ENCODE measurements around the gene ZCCHC4. TPM values are rescaled to one million over a fixed set of nuclear protein-coding genes. Genes with fewer than 3 reads are reported as not detected.

ZCCHC4 gene
- total RNA-seq, 1 donor from 2014 or later: 11.2 TPM

DNA sequence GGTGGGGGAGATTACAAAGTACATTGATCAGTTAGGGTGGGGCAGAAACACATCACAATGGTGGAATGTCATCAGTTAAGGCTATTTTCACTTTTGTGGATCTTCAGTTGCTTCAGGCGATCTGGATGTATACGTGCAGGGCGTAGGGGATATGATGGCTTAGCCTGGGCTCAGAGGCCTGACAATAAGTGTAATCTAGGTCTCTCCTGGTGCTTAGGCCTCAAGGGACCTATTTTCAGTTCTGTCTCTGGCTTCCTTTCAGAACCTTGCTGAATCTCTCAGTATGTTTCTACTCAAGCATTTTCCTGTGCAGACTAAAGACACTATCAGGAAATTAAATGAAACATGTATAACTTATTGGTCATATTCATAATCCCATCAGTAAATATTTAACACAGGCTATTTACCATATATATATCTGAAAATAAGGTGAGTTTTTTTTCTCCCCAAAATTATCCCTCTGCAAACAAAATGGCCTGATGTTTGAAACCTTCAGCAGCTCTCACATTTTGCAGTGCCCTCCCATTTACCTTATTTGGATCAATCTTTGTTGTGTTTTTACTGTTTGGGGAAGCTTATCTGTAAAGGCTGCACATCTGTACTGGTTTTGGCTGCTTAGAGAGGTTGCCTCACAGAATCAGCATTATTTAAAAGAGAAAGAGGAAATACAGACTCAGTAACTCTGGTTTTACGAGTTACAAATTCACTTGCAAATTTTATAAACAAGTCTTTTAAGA, 2.3 kb upstream of the ZCCHC4 start:
- Mint-ChIP-seq H3K4me1 (ENCODE audit: unreplicated experiment) (peaks cover 12% of the 10 kb centered on the region), H3K4me3 (no peak overlapping the region), H3K27ac (peak overlapping the region; percentile 80), H3K9me3 (no peaks in the 10 kb centered on the region), H3K27me3 (no peaks in the 10 kb centered on the region), H3K36me3 (no peaks in the 10 kb centered on the region)
- TF ChIP-seq, protein P1, sequence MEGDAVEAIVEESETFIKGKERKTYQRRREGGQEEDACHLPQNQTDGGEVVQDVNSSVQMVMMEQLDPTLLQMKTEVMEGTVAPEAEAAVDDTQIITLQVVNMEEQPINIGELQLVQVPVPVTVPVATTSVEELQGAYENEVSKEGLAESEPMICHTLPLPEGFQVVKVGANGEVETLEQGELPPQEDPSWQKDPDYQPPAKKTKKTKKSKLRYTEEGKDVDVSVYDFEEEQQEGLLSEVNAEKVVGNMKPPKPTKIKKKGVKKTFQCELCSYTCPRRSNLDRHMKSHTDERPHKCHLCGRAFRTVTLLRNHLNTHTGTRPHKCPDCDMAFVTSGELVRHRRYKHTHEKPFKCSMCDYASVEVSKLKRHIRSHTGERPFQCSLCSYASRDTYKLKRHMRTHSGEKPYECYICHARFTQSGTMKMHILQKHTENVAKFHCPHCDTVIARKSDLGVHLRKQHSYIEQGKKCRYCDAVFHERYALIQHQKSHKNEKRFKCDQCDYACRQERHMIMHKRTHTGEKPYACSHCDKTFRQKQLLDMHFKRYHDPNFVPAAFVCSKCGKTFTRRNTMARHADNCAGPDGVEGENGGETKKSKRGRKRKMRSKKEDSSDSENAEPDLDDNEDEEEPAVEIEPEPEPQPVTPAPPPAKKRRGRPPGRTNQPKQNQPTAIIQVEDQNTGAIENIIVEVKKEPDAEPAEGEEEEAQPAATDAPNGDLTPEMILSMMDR (conservative IDR thresholded peaks at IDR 0.05): no peak
- DNase-seq (ENCODE audit: extremely low spot score, unreplicated experiment): no peak

DNA sequence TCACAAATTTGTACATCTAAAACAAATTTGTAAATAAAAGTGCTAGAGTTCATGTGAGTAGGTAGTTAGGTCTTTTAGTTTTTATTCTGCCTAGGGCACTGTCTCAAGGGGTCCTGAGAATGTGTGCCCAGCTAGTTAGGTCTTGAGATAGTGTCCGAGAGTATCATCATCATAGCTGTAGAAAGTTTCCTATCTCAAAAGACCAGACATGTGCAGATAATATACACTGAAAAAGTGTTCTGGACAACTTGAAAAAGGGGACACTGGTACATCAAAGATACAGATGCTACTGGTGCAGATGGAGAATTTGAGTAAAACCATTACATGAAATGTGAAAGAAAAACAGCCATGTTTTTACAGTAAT, 1.8 kb upstream of the ZCCHC4 start:
- H3K4me3 Mint-ChIP-seq: no peak overlapping the region
- no peak overlapping the region for H3K27ac Mint-ChIP-seq
- no peak for DNase-seq (ENCODE audit: extremely low spot score, unreplicated experiment)
- TF ChIP-seq, protein P1 (conservative IDR thresholded peaks at IDR 0.05): no peak
- H3K9me3 Mint-ChIP-seq: no peaks in the 10 kb centered on the region
- H3K36me3 Mint-ChIP-seq: no peaks in the 10 kb centered on the region
- peaks cover 12% of the 10 kb centered on the region for H3K4me1 Mint-ChIP-seq (ENCODE audit: unreplicated experiment)
- H3K27me3 Mint-ChIP-seq: no peaks in the 10 kb centered on the region

DNA sequence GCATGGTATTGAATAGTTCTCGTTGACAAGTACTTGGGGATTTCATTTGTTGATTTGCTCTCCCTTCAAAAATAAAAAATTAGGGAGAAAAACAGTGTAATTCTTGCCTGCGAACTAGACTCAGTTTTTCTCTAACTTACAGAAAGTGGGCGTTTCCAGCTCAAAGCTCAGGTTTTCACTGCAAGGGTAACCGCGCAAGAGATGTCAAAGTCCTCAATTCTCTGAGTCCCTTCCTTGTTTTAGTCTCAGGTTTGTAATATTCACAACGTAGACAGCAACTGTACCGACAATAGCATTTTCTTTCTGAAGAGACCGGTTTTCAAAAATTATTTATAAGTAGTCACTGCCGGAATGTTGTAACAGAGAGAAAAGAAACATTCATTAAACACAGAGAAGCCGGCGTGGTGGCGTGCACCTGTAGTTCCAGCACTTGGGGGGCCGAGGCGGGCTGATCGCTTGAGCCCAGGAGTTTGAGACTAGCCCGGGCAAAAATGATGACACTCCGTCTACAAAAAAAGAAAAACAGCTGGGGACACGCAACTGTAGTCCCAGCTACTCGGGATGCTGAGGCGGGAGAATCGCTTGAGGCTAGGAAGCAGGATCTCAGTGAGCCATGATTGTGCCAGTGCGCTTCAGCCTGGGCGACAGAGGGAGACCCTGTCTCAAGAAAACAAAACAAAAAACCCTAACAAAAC, 774 bp downstream of the ZCCHC4 start:
- H3K27ac Mint-ChIP-seq: peak overlapping the region; percentile 96
- H3K4me1 Mint-ChIP-seq (ENCODE audit: unreplicated experiment): peaks cover 12% of the 10 kb centered on the region
- H3K27me3 Mint-ChIP-seq: no peaks in the 10 kb centered on the region
- peak overlapping the region; percentile 99 for H3K4me3 Mint-ChIP-seq
- H3K9me3 Mint-ChIP-seq: no peaks in the 10 kb centered on the region
- no peak for DNase-seq (ENCODE audit: extremely low spot score, unreplicated experiment)
- TF ChIP-seq, protein P1 (conservative IDR thresholded peaks at IDR 0.05): no peak
- peaks cover 8% of the 10 kb centered on the region for H3K36me3 Mint-ChIP-seq

DNA sequence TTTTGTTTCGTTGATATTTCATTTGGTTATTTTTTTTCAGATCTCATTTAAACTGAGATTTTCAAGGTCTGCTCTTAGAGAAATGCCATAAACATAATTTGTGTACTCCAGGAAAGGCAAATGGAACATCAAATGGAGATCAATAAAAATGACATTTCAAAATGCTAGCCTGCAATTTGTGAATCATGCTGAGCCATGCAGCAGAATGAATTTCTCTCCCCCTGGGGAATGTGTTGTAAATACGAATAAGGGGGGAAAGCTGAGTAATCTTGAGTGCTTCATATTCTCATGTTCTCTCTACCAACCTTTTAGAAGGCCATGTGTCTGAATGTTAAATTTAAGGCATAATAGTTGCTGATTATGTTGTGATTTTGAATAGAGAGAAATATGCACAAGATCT, 7.8 kb downstream of the ZCCHC4 start:
- Mint-ChIP-seq H3K27ac (no peak overlapping the region), H3K4me1 (ENCODE audit: unreplicated experiment) (no peaks in the 10 kb centered on the region), H3K27me3 (no peaks in the 10 kb centered on the region), H3K9me3 (no peaks in the 10 kb centered on the region), H3K36me3 (peaks cover 18% of the 10 kb centered on the region), H3K4me3 (no peak overlapping the region)
- TF ChIP-seq, protein P1 (conservative IDR thresholded peaks at IDR 0.05): no peak
- no peak for DNase-seq (ENCODE audit: extremely low spot score, unreplicated experiment)

DNA sequence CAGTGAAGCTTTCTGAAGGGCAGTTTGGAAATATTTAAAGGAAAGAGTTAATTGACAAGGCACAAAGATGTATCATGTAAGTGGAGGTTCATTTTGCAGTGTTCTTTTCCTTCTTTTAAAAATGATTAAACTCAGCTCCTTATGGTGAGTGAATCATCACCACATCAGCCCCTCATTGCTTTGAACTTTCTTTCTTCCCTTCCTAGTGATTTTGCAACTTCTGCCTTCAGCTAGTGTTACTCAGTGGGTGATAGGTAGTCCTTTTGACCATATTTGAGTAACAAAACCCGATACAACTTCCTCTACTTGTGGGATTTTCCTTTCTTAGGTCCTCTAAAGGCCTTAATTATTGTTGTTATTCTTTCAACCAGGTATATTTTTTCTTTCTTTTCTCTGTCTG, 8.2 kb downstream of the ZCCHC4 start:
- DNase-seq (ENCODE audit: extremely low spot score, unreplicated experiment): no peak
- H3K36me3 Mint-ChIP-seq: peaks cover 18% of the 10 kb centered on the region
- no peak overlapping the region for H3K4me3 Mint-ChIP-seq
- no peaks in the 10 kb centered on the region for H3K4me1 Mint-ChIP-seq (ENCODE audit: unreplicated experiment)
- no peaks in the 10 kb centered on the region for H3K9me3 Mint-ChIP-seq
- TF ChIP-seq, protein P1 (conservative IDR thresholded peaks at IDR 0.05): no peak
- H3K27me3 Mint-ChIP-seq: no peaks in the 10 kb centered on the region
- no peak overlapping the region for H3K27ac Mint-ChIP-seq

Data from type B pancreatic cell (in vitro differentiated cells).